Glomerular visceral epithelial cell (primary cell): ENCODE results near the gene ATP5F1B.
A peak's percentile ranks its signal among the peaks of the same experiment; 100 is the strongest.

ENCODE experiments used
- DNase-seq: peaks from one replicate; pipeline ENCODE4 v3.0.0-alpha.2; 2016; ENCODE audit errors: extremely low spot score

The ATP5F1B gene

GRCh38 chr12:56622535-56622934 is 23.2 kb downstream of the ATP5F1B start:
- DNase-seq, result no peak

DNA sequence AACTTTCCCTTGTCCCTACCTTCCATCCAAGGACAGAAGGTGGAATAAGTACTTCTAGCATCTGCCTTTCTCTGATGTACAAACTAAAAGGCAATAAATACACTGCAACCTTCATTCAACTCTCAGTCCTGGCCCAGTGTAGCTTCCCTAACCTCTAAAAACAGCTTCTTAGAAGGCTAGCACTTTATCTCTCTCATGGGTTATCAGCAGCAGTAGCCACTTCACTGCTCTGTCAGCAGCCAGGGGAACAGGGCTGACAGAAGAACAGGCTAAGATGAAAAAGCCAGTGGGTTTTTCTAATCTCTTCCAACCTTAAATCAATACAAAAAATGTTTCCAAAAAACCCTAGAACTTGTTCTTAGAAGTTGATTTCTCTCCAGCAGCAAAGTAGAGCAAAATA is 28.9 kb downstream of the ATP5F1B start:
- no peak for DNase-seq

DNA sequence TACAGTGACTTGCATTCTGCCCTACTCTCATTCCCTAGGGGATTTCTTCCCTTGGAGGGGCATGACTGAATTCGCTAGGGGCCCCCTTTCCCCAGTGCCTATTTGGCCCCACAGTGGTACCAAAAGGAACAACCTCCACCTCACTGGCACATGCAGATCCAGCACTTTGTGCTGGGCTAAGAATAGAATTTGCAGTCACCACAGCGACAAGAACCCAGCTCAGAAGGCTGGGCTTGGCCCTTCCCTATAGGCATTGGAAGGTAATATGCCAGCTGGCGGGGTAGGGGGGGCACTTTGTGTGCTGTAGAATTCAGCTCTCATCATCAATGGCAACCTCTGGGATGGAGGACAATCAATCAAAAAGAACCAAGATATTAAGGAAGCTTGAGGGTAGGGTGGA is 29.5 kb downstream of the ATP5F1B start:
- DNase-seq, result no peak

DNA sequence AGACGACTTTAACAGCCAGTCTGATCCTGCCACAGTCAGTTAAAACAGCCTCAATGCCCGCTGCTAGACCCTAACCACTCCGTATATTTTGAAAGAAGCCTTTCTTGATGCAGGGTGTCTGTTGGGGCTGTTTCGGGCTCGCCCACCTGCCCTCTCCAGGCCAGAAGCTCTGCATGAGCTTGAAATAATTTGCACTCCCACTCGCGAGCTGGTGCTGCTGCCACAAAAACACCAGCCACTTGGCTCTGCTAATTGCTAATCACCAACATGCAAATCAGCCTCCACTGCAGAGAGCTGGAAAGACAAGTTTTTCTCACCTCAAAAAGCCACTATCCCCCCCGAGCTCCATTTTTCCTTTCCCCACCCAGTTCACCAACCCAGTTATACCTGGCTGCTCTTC is 31.2 kb downstream of the ATP5F1B start:
- no peak for DNase-seq

GRCh38 chr12:56604355-56604754 is 41.4 kb downstream of the ATP5F1B start:
- DNase-seq, result no peak

GRCh38 chr12:56602239-56602638 is 43.5 kb downstream of the ATP5F1B start:
- no peak for DNase-seq

DNA sequence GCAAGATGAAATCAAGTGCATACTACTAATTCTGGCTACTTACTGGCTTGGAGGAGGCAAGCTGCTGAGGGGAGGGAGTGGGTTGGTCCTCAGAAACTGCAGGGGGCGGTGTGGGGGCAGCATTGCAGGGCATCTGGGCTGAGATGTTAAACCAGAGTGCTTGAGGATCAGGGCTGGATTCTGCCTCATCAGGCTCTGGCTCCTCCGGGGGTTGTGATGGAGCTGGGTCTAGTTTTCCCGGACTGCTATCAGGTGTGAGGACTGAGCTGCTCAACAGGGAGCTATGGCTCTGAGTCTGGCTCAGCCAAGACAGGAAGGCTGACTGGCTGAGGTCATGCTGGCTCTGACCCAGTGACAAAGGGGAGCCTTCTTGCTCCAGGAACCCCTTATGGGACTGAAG is 44.3 kb downstream of the ATP5F1B start:
- DNase-seq, result peak; percentile 8

DNA sequence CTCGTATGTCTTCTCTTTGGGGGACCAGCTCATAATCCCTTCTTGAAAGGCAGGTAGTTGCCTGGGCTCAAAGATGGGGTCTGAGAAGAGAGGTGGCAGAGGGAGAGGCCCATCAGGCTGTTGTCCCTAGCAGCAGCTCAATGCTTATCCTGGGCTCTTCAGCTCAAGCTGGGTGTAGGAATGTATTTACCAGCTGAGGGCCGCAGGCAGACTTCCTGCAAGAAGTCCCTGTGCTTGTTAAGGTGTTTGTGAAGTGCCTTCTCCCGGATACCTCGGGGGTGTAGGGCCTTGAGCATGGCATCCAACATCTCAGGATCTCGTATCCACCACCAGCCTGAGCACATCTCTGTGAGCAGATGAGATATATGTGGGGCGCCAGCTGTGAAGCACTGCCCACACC is 45.0 kb downstream of the ATP5F1B start:
- no peak for DNase-seq

GRCh38 chr12:56599797-56600196 is 46.0 kb downstream of the ATP5F1B start:
- DNase-seq, result no peak

GRCh38 chr12:56599041-56599440 is 46.7 kb downstream of the ATP5F1B start:
- DNase-seq, result no peak

GRCh38 chr12:56596815-56597214 is 49.0 kb downstream of the ATP5F1B start:
- no peak for DNase-seq

GRCh38 chr12:56593909-56594621 is 51.7 kb downstream of the ATP5F1B start:
- DNase-seq, result peak; percentile 63

DNA sequence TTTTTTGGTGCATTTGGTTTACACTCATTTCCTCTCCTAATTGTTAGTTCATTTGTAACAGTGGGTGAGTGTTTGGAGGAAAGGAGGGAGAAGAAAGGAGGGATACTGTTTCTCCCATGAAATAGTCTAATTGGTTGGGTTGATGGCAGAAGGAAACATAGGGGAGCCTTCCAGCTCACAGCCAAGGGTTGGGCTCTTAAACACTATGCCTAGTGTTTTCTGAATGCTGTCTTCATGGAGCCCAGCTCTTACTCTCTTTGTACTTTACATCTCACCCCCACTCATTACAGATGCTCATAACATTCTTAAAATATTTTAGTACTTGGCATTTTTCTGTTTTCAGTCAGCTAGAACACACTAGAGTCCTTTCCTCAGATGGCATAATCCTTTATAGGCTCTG is 53.8 kb downstream of the ATP5F1B start:
- DNase-seq, result no peak

GRCh38 chr12:56591126-56591525 is 54.7 kb downstream of the ATP5F1B start:
- no peak for DNase-seq

DNA sequence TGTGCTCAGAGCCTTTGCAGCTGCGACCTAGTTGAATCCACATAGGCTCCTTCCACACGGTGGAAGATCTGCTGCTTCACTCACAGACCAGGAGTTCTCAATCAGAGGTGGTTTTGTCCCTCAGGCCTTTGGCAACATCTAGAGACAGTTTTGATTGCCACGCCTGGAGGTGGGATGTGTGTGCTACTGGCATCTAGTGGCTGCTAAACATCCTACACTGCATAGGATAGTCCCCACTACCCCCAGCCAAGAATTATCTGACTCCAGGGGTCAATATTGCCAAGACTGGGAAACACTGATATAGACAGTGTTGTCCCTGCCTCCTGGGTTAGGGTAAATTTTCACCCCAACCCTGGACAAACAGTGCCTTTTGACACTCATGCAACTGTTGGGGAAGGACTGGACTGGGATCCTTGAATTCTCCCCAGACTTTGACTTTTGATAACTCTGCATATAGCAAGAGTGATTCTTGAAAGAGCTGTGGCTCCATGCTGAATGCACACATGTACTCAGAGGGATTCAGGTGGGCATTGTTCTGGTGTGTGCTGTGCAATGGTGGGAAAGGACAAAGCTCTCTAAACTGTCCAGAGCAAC is 55.5 kb downstream of the ATP5F1B start:
- DNase-seq, result peak; percentile 25

GRCh38 chr12:56589783-56590182 is 56.0 kb downstream of the ATP5F1B start:
- no peak for DNase-seq
